Measurements from ENCODE around the gene COL23A1. TPM values are rescaled to one million over a fixed set of nuclear protein-coding genes. Genes with fewer than 3 reads are reported as not detected.

COL23A1 gene
- total RNA-seq, 4 donors from 2014 or later = 2.5 to 3.4 (median 3.0) TPM

GRCh38 chr5:178475422-178475821, 114.8 kb downstream of the COL23A1 start:
- DNase-seq (ENCODE audit: low spot score in 2 of 2) = peak in 1 of 2 donors; percentile 25
- H3K4me3 ChIP-seq (ENCODE audit: low read depth, poor library complexity, severe bottlenecking) = no peak overlapping the region
- TF ChIP-seq CTCF (IDR thresholded peaks at IDR 0.05) = no peak
- no peak for TF ChIP-seq POLR2A (IDR thresholded peaks at IDR 0.05)
- intact Hi-C loops (cut with DNase I; ENCODE audit: low total_unique reads) = no loop called here
- WGBS, 2 donors = 78 to 86% methylated on average over 5 of the region's 5 CpGs

- WGBS, 2 donors = 61 to 69% methylated on average over 7 of the region's 7 CpGs
- DNase-seq (ENCODE audit: low spot score in 2 of 2) = no peak
- intact Hi-C loops (cut with DNase I; ENCODE audit: low total_unique reads) = no loop called here
- no peak overlapping the region for H3K4me3 ChIP-seq (ENCODE audit: low read depth, poor library complexity, severe bottlenecking)
- TF ChIP-seq POLR2A (IDR thresholded peaks at IDR 0.05) (no peak), CTCF (IDR thresholded peaks at IDR 0.05) (no peak)
These were observed 115.5 kb downstream of the COL23A1 start for GRCh38 chr5:178474562-178475184.

- TF ChIP-seq POLR2A (IDR thresholded peaks at IDR 0.05) (no peak), CTCF (IDR thresholded peaks at IDR 0.05) (no peak)
These were observed 116.3 kb downstream of the COL23A1 start for GRCh38 chr5:178473854-178474253.

GRCh38 chr5:178472138-178472537, 118.1 kb downstream of the COL23A1 start:
- no peak for DNase-seq (ENCODE audit: low spot score in 2 of 2)
- intact Hi-C loops (cut with DNase I; ENCODE audit: low total_unique reads) = no loop called here
- WGBS, 2 donors = 48 to 51% methylated on average over 4 of the region's 4 CpGs
- no peak overlapping the region for H3K4me3 ChIP-seq (ENCODE audit: low read depth, poor library complexity, severe bottlenecking)
- no peak for TF ChIP-seq CTCF (IDR thresholded peaks at IDR 0.05)
- TF ChIP-seq POLR2A (IDR thresholded peaks at IDR 0.05) = no peak

More at GRCh38 chr5:178473854-178474253, 116.3 kb downstream of the COL23A1 start:
- WGBS, 2 donors = 64 to 80% methylated on average over 7 of the region's 7 CpGs
- no peak for DNase-seq (ENCODE audit: low spot score in 2 of 2)
- no peak overlapping the region for H3K4me3 ChIP-seq (ENCODE audit: low read depth, poor library complexity, severe bottlenecking)
- intact Hi-C loops (cut with DNase I; ENCODE audit: low total_unique reads) = no loop called here

- intact Hi-C loops (cut with DNase I; ENCODE audit: low total_unique reads) = no loop called here
- 81 to 82% methylated on average over 8 of the region's 8 CpGs for WGBS, 2 donors
These were observed 118.5 kb downstream of the COL23A1 start for GRCh38 chr5:178471711-178472110.

More at GRCh38 chr5:178471711-178472110, 118.5 kb downstream of the COL23A1 start:
- H3K4me3 ChIP-seq (ENCODE audit: low read depth, poor library complexity, severe bottlenecking) = no peak overlapping the region
- TF ChIP-seq CTCF (IDR thresholded peaks at IDR 0.05) (no peak), POLR2A (IDR thresholded peaks at IDR 0.05) (no peak)
- DNase-seq (ENCODE audit: low spot score in 2 of 2) = no peak

Data from lower leg skin (tissue), 4 donors.